ENCODE results near the gene ARHGEF12.

Gene ARHGEF12

DNA sequence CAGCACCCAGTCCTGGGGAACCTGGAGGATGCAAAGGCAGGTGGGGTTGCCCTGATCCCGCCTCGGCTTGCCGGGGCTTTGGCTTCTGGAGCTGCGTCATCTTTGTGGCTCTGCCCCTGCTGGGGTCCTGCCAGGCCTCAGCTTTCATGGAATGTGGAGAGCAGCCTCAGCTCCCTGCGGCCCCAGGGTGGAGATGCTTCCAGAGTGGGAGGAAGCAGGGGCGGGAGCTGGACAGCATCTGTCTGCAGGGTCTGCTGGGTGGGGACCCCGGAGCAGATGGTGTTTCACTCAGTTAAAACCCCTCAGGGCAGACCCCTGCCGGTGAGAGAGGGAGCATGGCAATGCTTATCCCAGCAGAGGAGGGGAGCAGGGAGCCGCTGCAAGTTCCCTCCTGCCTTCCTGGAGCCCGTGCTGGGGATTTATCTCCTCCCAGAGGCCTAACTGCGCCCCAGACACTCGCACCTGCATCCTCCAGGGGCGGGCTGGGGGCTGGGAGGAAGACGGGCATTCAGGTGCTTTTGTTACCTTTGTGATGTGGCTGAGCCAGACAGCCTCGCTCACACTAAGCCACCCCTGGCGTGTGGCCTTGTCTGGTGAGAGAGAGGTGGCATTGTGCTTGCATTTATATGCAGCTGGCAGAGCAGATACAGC is 191.0 kb downstream of the ARHGEF12 start:
- H3K36me3 ChIP-seq (ENCODE audit: control insufficient read depth, insufficient read depth, low read length) = no peaks in the 10 kb centered on the region
- H3K27me3 ChIP-seq (ENCODE audit: control insufficient read depth, insufficient read depth, low read length) = peaks cover 7% of the 10 kb centered on the region; the same call in 1 of the 2 replicates
- no peak overlapping the region for H3K27ac ChIP-seq (ENCODE audit: low read depth, low read length)
- H3K4me1 ChIP-seq (ENCODE audit: control insufficient read depth, insufficient read depth, low read length) = peaks cover 23% of the 10 kb centered on the region
- peaks cover 3% of the 10 kb centered on the region; the same call in 1 of the 2 replicates for H3K9me3 ChIP-seq (ENCODE audit: control insufficient read depth, insufficient read depth, low read depth, low read length)
- H3K4me3 ChIP-seq (ENCODE audit: low read depth, low read length) = no peak overlapping the region
- H3K9ac ChIP-seq (ENCODE audit: low read length) = no peak overlapping the region

DNA sequence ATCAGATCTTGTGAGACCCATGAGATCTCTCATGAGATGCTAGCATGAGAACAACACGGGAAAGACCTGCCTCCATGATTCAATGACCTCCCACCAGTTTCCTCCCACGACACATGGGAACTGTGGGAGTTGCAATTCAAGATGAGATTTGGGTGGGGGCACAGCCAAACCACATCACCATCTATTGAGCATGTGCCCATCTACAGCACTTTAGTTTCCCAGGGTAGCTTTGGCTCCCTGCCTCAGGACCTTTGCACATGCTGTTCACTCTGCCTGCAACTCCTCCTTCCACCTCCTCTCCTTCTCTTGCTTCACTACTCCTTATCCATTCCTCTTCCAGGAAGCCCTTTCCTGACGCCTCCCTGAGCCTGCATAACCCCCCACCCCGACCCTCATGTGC is 192.5 kb downstream of the ARHGEF12 start:
- Histone ChIP-seq H3K9ac (ENCODE audit: low read length) (no peak overlapping the region), H3K9me3 (ENCODE audit: control insufficient read depth, insufficient read depth, low read depth, low read length) (peaks cover 3% of the 10 kb centered on the region; the same call in 1 of the 2 replicates), H3K36me3 (ENCODE audit: control insufficient read depth, insufficient read depth, low read length) (no peaks in the 10 kb centered on the region), H3K27me3 (ENCODE audit: control insufficient read depth, insufficient read depth, low read length) (peaks cover 7% of the 10 kb centered on the region; the same call in 1 of the 2 replicates), H3K27ac (ENCODE audit: low read depth, low read length) (no peak overlapping the region), H3K4me3 (ENCODE audit: low read depth, low read length) (no peak overlapping the region), H3K4me1 (ENCODE audit: control insufficient read depth, insufficient read depth, low read length) (peaks cover 18% of the 10 kb centered on the region)

DNA sequence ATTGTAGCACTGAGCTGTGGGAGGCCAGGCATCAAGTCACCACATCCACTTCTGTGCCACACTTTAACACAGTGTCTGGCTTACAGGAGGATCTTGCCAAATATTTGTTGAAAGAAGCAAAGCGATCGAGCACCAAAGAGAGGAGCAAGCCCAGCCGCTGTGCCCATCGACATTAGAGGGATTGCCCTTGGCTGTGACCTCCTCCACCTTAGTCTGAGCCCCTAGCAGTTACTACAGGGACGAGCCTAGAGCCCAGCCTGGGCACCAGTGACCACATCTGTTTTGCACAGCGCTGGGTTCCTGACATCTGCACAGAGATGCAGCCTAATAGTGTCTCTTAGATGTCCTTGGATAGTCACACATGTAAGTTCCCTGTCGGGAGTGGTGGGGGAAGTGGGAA is 193.0 kb downstream of the ARHGEF12 start:
- Histone ChIP-seq H3K4me1 (ENCODE audit: control insufficient read depth, insufficient read depth, low read length) (peaks cover 18% of the 10 kb centered on the region), H3K4me3 (ENCODE audit: low read depth, low read length) (no peak overlapping the region), H3K9me3 (ENCODE audit: control insufficient read depth, insufficient read depth, low read depth, low read length) (peaks cover 3% of the 10 kb centered on the region; the same call in 1 of the 2 replicates)

GRCh38 chr11:120529911-120530310 is 193.7 kb downstream of the ARHGEF12 start:
- Histone ChIP-seq H3K9me3 (ENCODE audit: control insufficient read depth, insufficient read depth, low read depth, low read length) (peaks cover 3% of the 10 kb centered on the region; the same call in 1 of the 2 replicates), H3K4me1 (ENCODE audit: control insufficient read depth, insufficient read depth, low read length) (peaks cover 18% of the 10 kb centered on the region), H3K36me3 (ENCODE audit: control insufficient read depth, insufficient read depth, low read length) (no peaks in the 10 kb centered on the region), H3K27me3 (ENCODE audit: control insufficient read depth, insufficient read depth, low read length) (peaks cover 7% of the 10 kb centered on the region; the same call in 1 of the 2 replicates), H3K4me3 (ENCODE audit: low read depth, low read length) (no peak overlapping the region), H3K9ac (ENCODE audit: low read length) (no peak overlapping the region), H3K27ac (ENCODE audit: low read depth, low read length) (no peak overlapping the region)

More for the DNA sequence above, 193.0 kb downstream of the ARHGEF12 start:
- Histone ChIP-seq H3K27me3 (ENCODE audit: control insufficient read depth, insufficient read depth, low read length) (peaks cover 7% of the 10 kb centered on the region; the same call in 1 of the 2 replicates), H3K27ac (ENCODE audit: low read depth, low read length) (no peak overlapping the region), H3K9ac (ENCODE audit: low read length) (no peak overlapping the region), H3K36me3 (ENCODE audit: control insufficient read depth, insufficient read depth, low read length) (no peaks in the 10 kb centered on the region)

GRCh38 chr11:120532082-120532831 is 196.0 kb downstream of the ARHGEF12 start:
- no peaks in the 10 kb centered on the region for H3K36me3 ChIP-seq (ENCODE audit: control insufficient read depth, insufficient read depth, low read length)
- peaks cover 11% of the 10 kb centered on the region for H3K4me1 ChIP-seq (ENCODE audit: control insufficient read depth, insufficient read depth, low read length)
- H3K27me3 ChIP-seq (ENCODE audit: control insufficient read depth, insufficient read depth, low read length) = no peaks in the 10 kb centered on the region
- no peak overlapping the region for H3K9ac ChIP-seq (ENCODE audit: low read length)
- H3K27ac ChIP-seq (ENCODE audit: low read depth, low read length) = no peak overlapping the region
- no peak overlapping the region for H3K4me3 ChIP-seq (ENCODE audit: low read depth, low read length)
- peaks cover 3% of the 10 kb centered on the region; the same call in 1 of the 2 replicates for H3K9me3 ChIP-seq (ENCODE audit: control insufficient read depth, insufficient read depth, low read depth, low read length)

- Histone ChIP-seq H3K4me3 (ENCODE audit: low read depth, low read length) (no peak overlapping the region), H3K36me3 (ENCODE audit: control insufficient read depth, insufficient read depth, low read length) (no peaks in the 10 kb centered on the region), H3K9ac (ENCODE audit: low read length) (no peak overlapping the region), H3K9me3 (ENCODE audit: control insufficient read depth, insufficient read depth, low read depth, low read length) (peaks cover 3% of the 10 kb centered on the region; the same call in 1 of the 2 replicates), H3K4me1 (ENCODE audit: control insufficient read depth, insufficient read depth, low read length) (peaks cover 7% of the 10 kb centered on the region), H3K27me3 (ENCODE audit: control insufficient read depth, insufficient read depth, low read length) (no peaks in the 10 kb centered on the region), H3K27ac (ENCODE audit: low read depth, low read length) (no peak overlapping the region)
These were observed 196.6 kb downstream of the ARHGEF12 start for GRCh38 chr11:120532832-120533196.

DNA sequence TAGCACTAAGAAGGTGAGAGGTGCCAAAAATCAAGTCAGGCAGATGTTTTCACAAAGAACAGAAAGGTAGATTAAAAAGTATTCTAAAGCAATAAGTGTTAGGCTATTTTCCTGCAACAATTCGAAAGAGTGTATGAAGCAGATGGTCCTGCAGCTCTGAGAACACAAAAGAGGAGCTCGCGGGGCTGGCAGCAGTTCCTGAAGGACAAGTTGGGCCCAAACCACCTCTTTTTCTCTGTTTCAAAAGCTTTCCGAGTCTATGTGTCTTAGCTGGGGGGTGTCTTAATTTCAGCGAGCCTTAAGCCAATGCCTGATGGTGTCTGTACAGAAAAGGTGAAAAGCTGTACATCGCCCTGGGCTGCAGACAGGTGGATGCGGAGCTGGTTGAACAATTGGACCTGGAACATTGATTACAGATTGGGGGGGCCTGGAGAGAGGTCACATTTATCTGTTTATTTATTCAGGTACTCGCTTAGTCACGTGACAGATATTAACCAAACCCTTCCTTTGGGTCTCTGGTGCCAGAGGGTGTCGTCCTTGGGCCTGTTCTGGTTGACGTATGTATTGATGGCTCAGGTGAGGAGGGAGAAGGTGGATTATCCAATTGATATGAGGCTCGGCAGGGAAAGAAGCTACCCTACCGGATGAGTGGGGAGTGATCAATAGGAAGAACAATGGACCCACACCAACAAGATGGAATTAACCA is 200.0 kb downstream of the ARHGEF12 start:
- Histone ChIP-seq H3K4me3 (ENCODE audit: low read depth, low read length) (no peak overlapping the region), H3K36me3 (ENCODE audit: control insufficient read depth, insufficient read depth, low read length) (no peaks in the 10 kb centered on the region), H3K4me1 (ENCODE audit: control insufficient read depth, insufficient read depth, low read length) (peaks cover 6% of the 10 kb centered on the region), H3K9ac (ENCODE audit: low read length) (no peak overlapping the region), H3K9me3 (ENCODE audit: control insufficient read depth, insufficient read depth, low read depth, low read length) (no peaks in the 10 kb centered on the region), H3K27ac (ENCODE audit: low read depth, low read length) (no peak overlapping the region), H3K27me3 (ENCODE audit: control insufficient read depth, insufficient read depth, low read length) (no peaks in the 10 kb centered on the region)

- Histone ChIP-seq H3K9me3 (ENCODE audit: control insufficient read depth, insufficient read depth, low read depth, low read length) (no peaks in the 10 kb centered on the region), H3K36me3 (ENCODE audit: control insufficient read depth, insufficient read depth, low read length) (no peaks in the 10 kb centered on the region), H3K27ac (ENCODE audit: low read depth, low read length) (no peak overlapping the region), H3K4me3 (ENCODE audit: low read depth, low read length) (no peak overlapping the region), H3K9ac (ENCODE audit: low read length) (no peak overlapping the region), H3K27me3 (ENCODE audit: control insufficient read depth, insufficient read depth, low read length) (no peaks in the 10 kb centered on the region), H3K4me1 (ENCODE audit: control insufficient read depth, insufficient read depth, low read length) (peaks cover 6% of the 10 kb centered on the region)
These were observed 200.6 kb downstream of the ARHGEF12 start for GRCh38 chr11:120536797-120537169.

DNA sequence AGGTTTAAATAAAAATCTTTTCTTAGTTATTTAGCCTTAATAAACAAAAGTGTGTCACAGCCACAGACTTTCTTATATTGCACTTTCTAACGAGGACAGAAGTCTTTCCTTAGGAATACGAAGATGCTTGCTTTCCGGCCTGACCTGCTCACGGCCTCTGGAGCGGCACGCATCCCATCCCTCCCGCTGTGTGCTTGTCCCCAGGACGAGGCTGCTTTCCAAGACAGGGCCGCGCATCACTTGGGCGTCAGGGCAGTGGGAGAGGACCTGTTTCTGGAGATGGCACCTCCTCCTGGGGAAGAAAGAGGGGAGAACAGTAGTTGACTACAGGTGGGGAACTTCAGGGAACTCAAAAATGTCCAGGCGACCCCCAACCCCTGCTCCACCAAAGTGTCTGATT is 201.8 kb downstream of the ARHGEF12 start:
- H3K36me3 ChIP-seq (ENCODE audit: control insufficient read depth, insufficient read depth, low read length) = no peaks in the 10 kb centered on the region
- no peaks in the 10 kb centered on the region for H3K27me3 ChIP-seq (ENCODE audit: control insufficient read depth, insufficient read depth, low read length)
- no peaks in the 10 kb centered on the region for H3K9me3 ChIP-seq (ENCODE audit: control insufficient read depth, insufficient read depth, low read depth, low read length)
- peaks cover 1% of the 10 kb centered on the region for H3K4me1 ChIP-seq (ENCODE audit: control insufficient read depth, insufficient read depth, low read length)
- no peak overlapping the region for H3K9ac ChIP-seq (ENCODE audit: low read length)
- no peak overlapping the region for H3K4me3 ChIP-seq (ENCODE audit: low read depth, low read length)
- H3K27ac ChIP-seq (ENCODE audit: low read depth, low read length) = no peak overlapping the region

GRCh38 chr11:120538707-120539106 is 202.5 kb downstream of the ARHGEF12 start:
- H3K27me3 ChIP-seq (ENCODE audit: control insufficient read depth, insufficient read depth, low read length) = no peaks in the 10 kb centered on the region

More at GRCh38 chr11:120538707-120539106, 202.5 kb downstream of the ARHGEF12 start:
- Histone ChIP-seq H3K4me3 (ENCODE audit: low read depth, low read length) (no peak overlapping the region), H3K4me1 (ENCODE audit: control insufficient read depth, insufficient read depth, low read length) (no peaks in the 10 kb centered on the region; the same call in 1 of the 2 replicates), H3K9ac (ENCODE audit: low read length) (no peak overlapping the region), H3K27ac (ENCODE audit: low read depth, low read length) (no peak overlapping the region), H3K9me3 (ENCODE audit: control insufficient read depth, insufficient read depth, low read depth, low read length) (no peaks in the 10 kb centered on the region), H3K36me3 (ENCODE audit: control insufficient read depth, insufficient read depth, low read length) (no peaks in the 10 kb centered on the region)
